HepG2 (cell line): ENCODE results near the gene WDR48. TPM values are rescaled to one million over a fixed set of nuclear protein-coding genes. Genes with fewer than 3 reads are reported as not detected.

ENCODE experiments used
- ATAC-seq: fragments of 200-7000 bp; cut with Tn5 transposase; 3 replicates; pipeline ENCODE4 v1.9.1; 2020; ENCODE audit warnings: mild to moderate bottlenecking, moderate library complexity
- BruUV-seq: library from RNA; stranded (reverse); fragments of 400-500 nt; replicated peaks from 2 replicates; lab custom pipeline; 2021; lab: Mats Ljungman, UMichigan
- CTCF ChIA-PET: fragments of 300-600 bp; formaldehyde crosslinking; extraction: SDS; loops from one replicate; lab custom pipeline; 2021; ENCODE audit warnings: low total read pairs, inconsistent platforms, low intra/inter-chr PET ratio; lab: Yijun Ruan, JAX
- POLR2A ChIA-PET: fragments of 350-600 bp; sonication (Branson Sonifier 250); formaldehyde crosslinking; loops from one replicate; lab custom pipeline; 2020; ENCODE audit warnings: antibody characterized with exemption, inconsistent platforms; lab: Yijun Ruan, JAX
- DNase-seq: peaks from one replicate; pipeline ENCODE4 v3.0.0-alpha.2; 2015; ENCODE audit warnings: low spot score
- FAIRE-seq: peaks from 3 replicates; lab custom pipeline; 2011; peaks lifted over from hg19 to GRCh38; lab: Jason Lieb, UNC
- H2AFZ ChIP-seq: one replicate; pipeline ENCODE4 v1.6.1; 2011; ENCODE audit warnings: low read length, inconsistent platforms
- H3K27ac ChIP-seq: fragments of 300-600 bp; 3 replicates; pipeline ENCODE4 v1.8.0; 2011; ENCODE audit warnings: mixed run types, mild to moderate bottlenecking, mixed read lengths, low read length, inconsistent platforms; ENCODE audit not compliant: insufficient read depth; ENCODE audit errors: extremely low read length
- H3K27me3 ChIP-seq, 2 experiments: fragments of 200-600 bp in 1 of 2; 2 replicates in 1 of 2; 3 replicates in 1 of 2; pipeline versions ENCODE4 v1.6.0 to v1.8.0; 2011; ENCODE audit warnings: low read length in 2 of 2, mild to moderate bottlenecking in 2 of 2, moderate library complexity in 2 of 2, inconsistent platforms in 1 of 2; ENCODE audit not compliant: insufficient read depth in 2 of 2, control insufficient read depth in 1 of 2
- H3K36me3 ChIP-seq, 2 experiments: fragments of 200-600 bp in 1 of 2; replicated peaks in 1 of 2; 2 replicates in 1 of 2; 3 replicates in 1 of 2; pipeline versions ENCODE4 v1.5.1 to v1.8.0; 2011; ENCODE audit warnings: low read length in 2 of 2, inconsistent platforms in 1 of 2; ENCODE audit not compliant: insufficient read depth in 2 of 2, control insufficient read depth in 1 of 2
- H3K4me1 ChIP-seq: 2 replicates; pipeline ENCODE4 v1.5.1; 2012; ENCODE audit warnings: low read length, inconsistent platforms; ENCODE audit not compliant: insufficient read depth
- H3K4me2 ChIP-seq: 2 replicates; pipeline ENCODE4 v1.6.0; 2011; ENCODE audit warnings: low read depth, low read length, inconsistent platforms
- H3K4me3 ChIP-seq, 3 experiments: fragments of 200-600 bp in 1 of 3; sonication (generic), shearing (Covaris generic) in 1 of 3; replicated peaks in 1 of 3; 2 replicates each; pipeline ENCODE4 v1.5.1; 2011 to 2016; ENCODE audit warnings: low read length in 3 of 3, inconsistent platforms in 2 of 3, low read depth in 2 of 3, mild to moderate bottlenecking in 2 of 3, control low read depth in 1 of 3, mixed read lengths in 1 of 3; ENCODE audit not compliant: insufficient read depth in 1 of 3
- H3K79me2 ChIP-seq: one replicate; pipeline ENCODE4 v1.6.1; 2011; ENCODE audit warnings: low read length, inconsistent platforms; ENCODE audit not compliant: insufficient read depth
- H3K9ac ChIP-seq: 2 replicates; pipeline ENCODE4 v1.6.0; 2011; ENCODE audit warnings: mild to moderate bottlenecking, low read depth, low read length, inconsistent platforms; ENCODE audit not compliant: insufficient read depth
- H3K9me3 ChIP-seq: 2 replicates; pipeline ENCODE4 v1.5.1; 2012; ENCODE audit warnings: mild to moderate bottlenecking, low read length
- H4K20me1 ChIP-seq: 2 replicates; pipeline ENCODE4 v1.6.0; 2011; ENCODE audit warnings: inconsistent platforms, mild to moderate bottlenecking, low read length, moderate library complexity; ENCODE audit not compliant: insufficient read depth
- GMEB2 ChIP-seq: IDR thresholded peaks from 2 replicates; pipeline ENCODE4 v1.6.1; 2016; ENCODE audit warnings: missing biosample characterization, missing genetic modification reagents, low read depth
- NRL ChIP-seq: sonication (generic); formaldehyde crosslinking; IDR thresholded peaks from 2 replicates; pipeline ENCODE4 v1.5.0; 2020; ENCODE audit warnings: missing genetic modification reagents, mild to moderate bottlenecking, moderate library complexity, borderline replicate concordance
- PATZ1 ChIP-seq: sonication (generic); formaldehyde crosslinking; IDR thresholded peaks from 2 replicates; pipeline ENCODE4 v1.4.0; 2020; ENCODE audit warnings: missing genetic modification reagents
- POGZ ChIP-seq: sonication (generic); formaldehyde crosslinking; IDR thresholded peaks from 2 replicates; pipeline ENCODE4 v1.4.0; 2020; ENCODE audit warnings: mild to moderate bottlenecking, missing genetic modification reagents
- ZFP36 ChIP-seq: fragments of 150-350 bp; IDR thresholded peaks from 2 replicates; pipeline ENCODE4 v1.6.1; 2018; ENCODE audit warnings: borderline replicate concordance, low read length, low read depth; ENCODE audit not compliant: partially characterized antibody
- ZNF234 ChIP-seq: sonication (generic); formaldehyde crosslinking; conservative IDR thresholded peaks from 2 replicates; pipeline ENCODE4 v1.5.1; 2020; ENCODE audit warnings: mild to moderate bottlenecking, missing genetic modification reagents
- WGBS: methylation state at CpG from one replicate; pipeline ENCODE4 v1.1.6; 2017; ENCODE audit warnings: low lambda C conversion rate; 5-methylcytosine and 5-hydroxymethylcytosine counted together
- in situ Hi-C: cut with HindIII; loops from 2 replicates; pipeline ENCODE4 v1.10.0; 2017; ENCODE audit warnings: low pct_unique_long_range_greater_than_20kb; ENCODE audit not compliant: extremely low pct_ligation_motif_present
- intact Hi-C: fragments of 100-400 bp; cut with micrococcal nuclease; formaldehyde crosslinking; loops from one replicate; pipeline ENCODE4 v1.10.0; 2022; ENCODE audit not compliant: unreplicated experiment
- polyA plus RNA-seq, 8 experiments: library from polyadenylated mRNA; depleted of rRNA in 3 of 8; stranded (reverse) in 7 of 8; unstranded in 1 of 8; fragments of >200 nt; fragmentation: Illumina TruSeq in 4 of 8; extraction: Trizol in 4 of 8; gene quantifications; 2 replicates each; pipeline versions ENCODE4 v1.2.1 to v1.2.3, GENCODE V29; 2011 to 2016; ENCODE audit warnings: low read depth in 4 of 8, missing spikeins in 1 of 8, mixed read lengths in 1 of 8; ENCODE audit not compliant: insufficient read depth in 1 of 8
- total RNA-seq, 5 experiments: library from RNA; depleted of rRNA; stranded (reverse); fragments of >200 nt; fragmentation: Illumina TruSeq; extraction: Trizol; gene quantifications; 2 replicates each; pipeline ENCODE4 v1.2.3, GENCODE V29; 2016; ENCODE audit warnings: low read depth in 1 of 5
- TF ChIP-seq, protein P1 (sequence below): sonication (generic); formaldehyde crosslinking; IDR thresholded peaks from 2 replicates; pipeline ENCODE4 v1.4.0; 2020; ENCODE audit warnings: missing genetic modification reagents
- TF ChIP-seq, protein P2 (sequence below): sonication (generic); formaldehyde crosslinking; IDR thresholded peaks from 2 replicates; pipeline ENCODE4 v1.5.0; 2020; ENCODE audit warnings: mild to moderate bottlenecking, missing genetic modification reagents, moderate library complexity
- TF ChIP-seq, protein P3 (sequence below): IDR thresholded peaks from 2 replicates; pipeline ENCODE4 v1.4.0; 2020; ENCODE audit warnings: mild to moderate bottlenecking, missing genetic modification reagents

Gene WDR48
- total and polyA plus RNA-seq, 2 of the 13 experiments (the other 11 are each of a cell fraction or from before 2014, with no cell fraction given) = 29.2 to 31.2 TPM

DNA sequence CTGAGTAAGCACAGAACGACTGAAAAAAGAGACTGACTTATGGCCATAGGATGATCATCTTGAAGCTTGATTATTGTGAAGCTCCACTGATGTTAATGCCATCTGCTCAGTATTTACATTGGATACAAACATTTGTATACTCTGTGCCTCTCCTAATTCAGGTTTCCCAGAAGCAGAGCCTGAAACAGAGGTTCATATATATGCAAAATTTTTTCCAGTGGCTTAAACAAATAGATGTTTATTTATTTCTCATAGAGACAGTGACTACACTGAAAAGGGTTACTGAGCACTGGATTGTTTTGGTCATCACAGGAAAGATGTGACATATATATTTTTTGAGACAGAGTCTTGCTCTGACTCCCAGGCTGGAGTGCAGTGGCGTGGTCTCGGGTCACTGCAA, 36.4 kb upstream of the WDR48 start (continued):
- TF ChIP-seq PATZ1 (CRISPR knock-in tag) = no peak
- TF ChIP-seq GMEB2 (CRISPR knock-in tag) = no peak
- TF ChIP-seq ZFP36 = no peak
- TF ChIP-seq ZNF234 (CRISPR knock-in tag) = no peak
- TF ChIP-seq, protein P1, sequence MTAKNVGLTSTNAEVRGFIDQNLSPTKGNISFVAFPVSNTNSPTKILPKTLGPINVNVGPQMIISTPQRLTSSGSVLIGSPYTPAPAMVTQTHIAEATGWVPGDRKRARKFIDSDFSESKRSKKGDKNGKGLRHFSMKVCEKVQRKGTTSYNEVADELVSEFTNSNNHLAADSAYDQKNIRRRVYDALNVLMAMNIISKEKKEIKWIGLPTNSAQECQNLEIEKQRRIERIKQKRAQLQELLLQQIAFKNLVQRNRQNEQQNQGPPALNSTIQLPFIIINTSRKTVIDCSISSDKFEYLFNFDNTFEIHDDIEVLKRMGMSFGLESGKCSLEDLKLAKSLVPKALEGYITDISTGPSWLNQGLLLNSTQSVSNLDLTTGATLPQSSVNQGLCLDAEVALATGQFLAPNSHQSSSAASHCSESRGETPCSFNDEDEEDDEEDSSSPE = no peak
- TF ChIP-seq, all 625 proteins: peak for 0

DNA sequence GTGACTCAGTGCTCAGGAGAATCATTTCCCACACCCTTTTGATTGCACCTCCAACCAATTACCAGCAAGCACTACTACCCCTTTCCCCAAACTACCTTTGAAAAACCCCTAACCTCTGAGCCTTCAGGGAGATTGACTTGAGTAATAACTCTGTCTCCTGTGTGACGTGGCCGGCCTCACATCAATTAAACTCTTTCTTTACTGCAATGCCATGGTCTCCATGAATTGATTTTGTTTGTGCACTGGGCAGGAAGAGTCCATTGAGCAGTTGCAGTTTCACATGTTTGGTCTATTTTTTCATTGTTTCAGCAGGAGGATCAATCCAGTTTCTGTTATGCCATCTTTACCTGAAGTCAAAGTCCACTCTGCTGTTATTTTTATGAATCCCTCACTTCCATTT, 32.5 kb upstream of the WDR48 start:
- in situ Hi-C loops = no loop called here
- WGBS = 0% methylated on average over 2 of the region's 2 CpGs
- Histone ChIP-seq H3K27ac (no peak overlapping the region), H3K79me2 (no peaks in the 10 kb centered on the region), H3K4me2 (peak overlapping the region; percentile 39; the same call in 1 of the 2 replicates), H3K9me3 (no peaks in the 10 kb centered on the region), H3K27me3 (no peaks in the 10 kb centered on the region), H3K4me3 (no peak overlapping the region), H3K9ac (no peak overlapping the region), H3K4me1 (peaks cover 35% of the 10 kb centered on the region), H4K20me1 (no peaks in the 10 kb centered on the region), H2AFZ (no peak overlapping the region), H3K36me3 (no peaks in the 10 kb centered on the region)
- ATAC-seq (peak; percentile 28; the same call in 2 of the 3 replicates), DNase-seq (peak; percentile 15), FAIRE-seq (no peak)
- ChIA-PET CTCF (no interaction called here), POLR2A (no interaction called here)
- intact Hi-C loops = no loop called here
- no TSS peak for BruUV-seq
- TF ChIP-seq, protein P2, sequence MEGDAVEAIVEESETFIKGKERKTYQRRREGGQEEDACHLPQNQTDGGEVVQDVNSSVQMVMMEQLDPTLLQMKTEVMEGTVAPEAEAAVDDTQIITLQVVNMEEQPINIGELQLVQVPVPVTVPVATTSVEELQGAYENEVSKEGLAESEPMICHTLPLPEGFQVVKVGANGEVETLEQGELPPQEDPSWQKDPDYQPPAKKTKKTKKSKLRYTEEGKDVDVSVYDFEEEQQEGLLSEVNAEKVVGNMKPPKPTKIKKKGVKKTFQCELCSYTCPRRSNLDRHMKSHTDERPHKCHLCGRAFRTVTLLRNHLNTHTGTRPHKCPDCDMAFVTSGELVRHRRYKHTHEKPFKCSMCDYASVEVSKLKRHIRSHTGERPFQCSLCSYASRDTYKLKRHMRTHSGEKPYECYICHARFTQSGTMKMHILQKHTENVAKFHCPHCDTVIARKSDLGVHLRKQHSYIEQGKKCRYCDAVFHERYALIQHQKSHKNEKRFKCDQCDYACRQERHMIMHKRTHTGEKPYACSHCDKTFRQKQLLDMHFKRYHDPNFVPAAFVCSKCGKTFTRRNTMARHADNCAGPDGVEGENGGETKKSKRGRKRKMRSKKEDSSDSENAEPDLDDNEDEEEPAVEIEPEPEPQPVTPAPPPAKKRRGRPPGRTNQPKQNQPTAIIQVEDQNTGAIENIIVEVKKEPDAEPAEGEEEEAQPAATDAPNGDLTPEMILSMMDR (CRISPR knock-in tag) = no peak
- TF ChIP-seq POGZ (CRISPR knock-in tag) (0 out of 2 replicates have a peak, but pooled peaks have one; percentile 40), NRL (no peak)
- TF ChIP-seq, protein P3, sequence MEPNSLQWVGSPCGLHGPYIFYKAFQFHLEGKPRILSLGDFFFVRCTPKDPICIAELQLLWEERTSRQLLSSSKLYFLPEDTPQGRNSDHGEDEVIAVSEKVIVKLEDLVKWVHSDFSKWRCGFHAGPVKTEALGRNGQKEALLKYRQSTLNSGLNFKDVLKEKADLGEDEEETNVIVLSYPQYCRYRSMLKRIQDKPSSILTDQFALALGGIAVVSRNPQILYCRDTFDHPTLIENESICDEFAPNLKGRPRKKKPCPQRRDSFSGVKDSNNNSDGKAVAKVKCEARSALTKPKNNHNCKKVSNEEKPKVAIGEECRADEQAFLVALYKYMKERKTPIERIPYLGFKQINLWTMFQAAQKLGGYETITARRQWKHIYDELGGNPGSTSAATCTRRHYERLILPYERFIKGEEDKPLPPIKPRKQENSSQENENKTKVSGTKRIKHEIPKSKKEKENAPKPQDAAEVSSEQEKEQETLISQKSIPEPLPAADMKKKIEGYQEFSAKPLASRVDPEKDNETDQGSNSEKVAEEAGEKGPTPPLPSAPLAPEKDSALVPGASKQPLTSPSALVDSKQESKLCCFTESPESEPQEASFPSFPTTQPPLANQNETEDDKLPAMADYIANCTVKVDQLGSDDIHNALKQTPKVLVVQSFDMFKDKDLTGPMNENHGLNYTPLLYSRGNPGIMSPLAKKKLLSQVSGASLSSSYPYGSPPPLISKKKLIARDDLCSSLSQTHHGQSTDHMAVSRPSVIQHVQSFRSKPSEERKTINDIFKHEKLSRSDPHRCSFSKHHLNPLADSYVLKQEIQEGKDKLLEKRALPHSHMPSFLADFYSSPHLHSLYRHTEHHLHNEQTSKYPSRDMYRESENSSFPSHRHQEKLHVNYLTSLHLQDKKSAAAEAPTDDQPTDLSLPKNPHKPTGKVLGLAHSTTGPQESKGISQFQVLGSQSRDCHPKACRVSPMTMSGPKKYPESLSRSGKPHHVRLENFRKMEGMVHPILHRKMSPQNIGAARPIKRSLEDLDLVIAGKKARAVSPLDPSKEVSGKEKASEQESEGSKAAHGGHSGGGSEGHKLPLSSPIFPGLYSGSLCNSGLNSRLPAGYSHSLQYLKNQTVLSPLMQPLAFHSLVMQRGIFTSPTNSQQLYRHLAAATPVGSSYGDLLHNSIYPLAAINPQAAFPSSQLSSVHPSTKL (CRISPR knock-in tag) = peak; percentile 43; the same call in 1 of the 2 replicates
